ENCODE data around the gene RSRC1. TPM values are rescaled to one million over a fixed set of nuclear protein-coding genes. Genes with fewer than 3 reads are reported as not detected.

The RSRC1 gene
- total RNA-seq, 2 donors from 2014 or later, result 28.5 to 32.0 TPM

DNA sequence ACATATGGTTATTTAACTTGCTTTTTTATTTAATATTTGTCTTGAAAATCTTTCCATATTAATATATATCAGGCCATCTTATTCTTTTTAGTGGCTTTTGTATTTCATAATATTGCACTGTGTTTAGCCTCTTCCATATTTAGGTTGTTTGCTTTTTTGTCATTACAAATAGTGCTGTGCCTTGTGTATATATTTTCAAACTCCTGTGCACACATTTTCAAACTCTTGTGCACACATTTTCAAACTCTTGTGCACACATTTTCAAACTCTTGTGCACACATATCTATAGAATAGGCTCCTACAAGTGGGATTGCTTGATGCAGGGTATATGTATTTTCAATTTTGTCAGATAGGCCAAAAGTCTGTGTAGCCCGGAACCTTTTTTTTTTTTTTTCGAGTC lies 343.1 kb downstream of the RSRC1 start:
- Histone ChIP-seq H3K4me3 (no peak overlapping the region), H3K27me3 (no peaks in the 10 kb centered on the region), H3K36me3 (no peaks in the 10 kb centered on the region), H3K9me3 (no peaks in the 10 kb centered on the region), H3K4me1 (no peaks in the 10 kb centered on the region), H3K9ac (ENCODE audit: low read depth in 2 of 2, low read length in 2 of 2) (no peak overlapping the region), H3K27ac (no peak overlapping the region)
- TF ChIP-seq, protein P1, sequence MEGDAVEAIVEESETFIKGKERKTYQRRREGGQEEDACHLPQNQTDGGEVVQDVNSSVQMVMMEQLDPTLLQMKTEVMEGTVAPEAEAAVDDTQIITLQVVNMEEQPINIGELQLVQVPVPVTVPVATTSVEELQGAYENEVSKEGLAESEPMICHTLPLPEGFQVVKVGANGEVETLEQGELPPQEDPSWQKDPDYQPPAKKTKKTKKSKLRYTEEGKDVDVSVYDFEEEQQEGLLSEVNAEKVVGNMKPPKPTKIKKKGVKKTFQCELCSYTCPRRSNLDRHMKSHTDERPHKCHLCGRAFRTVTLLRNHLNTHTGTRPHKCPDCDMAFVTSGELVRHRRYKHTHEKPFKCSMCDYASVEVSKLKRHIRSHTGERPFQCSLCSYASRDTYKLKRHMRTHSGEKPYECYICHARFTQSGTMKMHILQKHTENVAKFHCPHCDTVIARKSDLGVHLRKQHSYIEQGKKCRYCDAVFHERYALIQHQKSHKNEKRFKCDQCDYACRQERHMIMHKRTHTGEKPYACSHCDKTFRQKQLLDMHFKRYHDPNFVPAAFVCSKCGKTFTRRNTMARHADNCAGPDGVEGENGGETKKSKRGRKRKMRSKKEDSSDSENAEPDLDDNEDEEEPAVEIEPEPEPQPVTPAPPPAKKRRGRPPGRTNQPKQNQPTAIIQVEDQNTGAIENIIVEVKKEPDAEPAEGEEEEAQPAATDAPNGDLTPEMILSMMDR (IDR thresholded peaks at IDR 0.05), result no peak
- no peak for DNase-seq
- intact Hi-C loops (cut with DNase I), result no loop called here

GRCh38 chr3:158453865-158454264 lies 344.0 kb downstream of the RSRC1 start:
- TF ChIP-seq, protein P1 (IDR thresholded peaks at IDR 0.05), result no peak
- Histone ChIP-seq H3K4me1 (no peaks in the 10 kb centered on the region), H3K4me3 (no peak overlapping the region), H3K36me3 (no peaks in the 10 kb centered on the region), H3K9me3 (no peaks in the 10 kb centered on the region), H3K27me3 (no peaks in the 10 kb centered on the region), H3K9ac (ENCODE audit: low read depth in 2 of 2, low read length in 2 of 2) (no peak overlapping the region), H3K27ac (no peak overlapping the region)
- DNase-seq, result no peak
- intact Hi-C loops (cut with DNase I), result no loop called here

DNA sequence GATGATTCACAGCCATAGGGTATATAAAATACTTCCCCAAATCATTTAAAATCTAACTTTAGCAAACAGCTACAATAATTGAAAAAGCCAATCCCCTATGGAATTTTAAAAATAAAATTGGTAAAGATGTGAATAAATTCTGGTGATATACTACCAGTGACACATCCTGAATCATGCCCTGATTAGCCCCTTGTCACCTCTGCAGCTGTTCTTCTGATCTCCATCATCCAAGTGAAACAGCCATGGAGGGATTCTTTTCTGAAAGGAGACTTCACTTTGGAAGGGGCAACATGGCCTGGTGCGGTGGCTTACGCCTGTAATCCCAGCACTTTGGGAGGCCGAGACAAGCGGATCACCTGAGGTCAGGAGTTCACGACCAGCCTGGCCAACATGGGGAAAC lies 345.5 kb downstream of the RSRC1 start:
- Histone ChIP-seq H3K27ac (no peak overlapping the region), H3K4me1 (no peaks in the 10 kb centered on the region), H3K4me3 (no peak overlapping the region), H3K9ac (ENCODE audit: low read depth in 2 of 2, low read length in 2 of 2) (no peak overlapping the region), H3K36me3 (no peaks in the 10 kb centered on the region), H3K27me3 (no peaks in the 10 kb centered on the region), H3K9me3 (no peaks in the 10 kb centered on the region)
- TF ChIP-seq, protein P1 (IDR thresholded peaks at IDR 0.05), result no peak
- intact Hi-C loops (cut with DNase I), result no loop called here
- DNase-seq, result no peak

GRCh38 chr3:158456114-158456513 lies 346.2 kb downstream of the RSRC1 start:
- intact Hi-C loops (cut with DNase I), result no loop called here
- Histone ChIP-seq H3K9me3 (no peaks in the 10 kb centered on the region), H3K27me3 (no peaks in the 10 kb centered on the region), H3K27ac (no peak overlapping the region), H3K9ac (ENCODE audit: low read depth in 2 of 2, low read length in 2 of 2) (no peak overlapping the region), H3K36me3 (no peaks in the 10 kb centered on the region), H3K4me1 (no peaks in the 10 kb centered on the region), H3K4me3 (no peak overlapping the region)
- DNase-seq, result no peak
- TF ChIP-seq, protein P1 (IDR thresholded peaks at IDR 0.05), result no peak

DNA sequence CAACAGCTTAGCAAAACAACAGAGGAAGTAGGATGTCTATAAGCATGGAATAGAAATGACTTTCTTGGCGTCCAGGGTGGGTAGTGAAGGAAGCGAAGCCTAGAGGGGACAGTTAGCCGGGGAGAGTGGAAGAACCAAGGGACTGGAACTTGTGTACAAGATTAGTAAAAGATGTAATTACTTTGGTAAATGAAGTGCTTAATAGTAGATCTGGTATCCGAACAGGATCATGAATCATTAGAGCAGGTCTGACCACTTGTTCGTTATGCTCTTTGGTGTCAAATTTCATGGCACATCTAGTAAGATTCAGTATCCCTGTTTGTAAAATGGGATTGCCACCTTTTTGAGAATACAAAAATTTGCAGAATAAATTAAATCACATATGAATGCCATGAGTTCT lies 348.6 kb downstream of the RSRC1 start:
- TF ChIP-seq, protein P1 (IDR thresholded peaks at IDR 0.05), result no peak
- Histone ChIP-seq H3K4me3 (no peak overlapping the region), H3K9me3 (no peaks in the 10 kb centered on the region), H3K27ac (no peak overlapping the region), H3K4me1 (no peaks in the 10 kb centered on the region), H3K9ac (ENCODE audit: low read depth in 2 of 2, low read length in 2 of 2) (no peak overlapping the region), H3K36me3 (no peaks in the 10 kb centered on the region), H3K27me3 (no peaks in the 10 kb centered on the region)
- intact Hi-C loops (cut with DNase I), result no loop called here
- DNase-seq, result no peak

- H3K9ac ChIP-seq (ENCODE audit: low read depth in 2 of 2, low read length in 2 of 2), result no peak overlapping the region
- no peaks in the 10 kb centered on the region for H3K4me1 ChIP-seq
- no peak overlapping the region for H3K27ac ChIP-seq
- TF ChIP-seq, protein P1 (IDR thresholded peaks at IDR 0.05), result no peak
- intact Hi-C loops (cut with DNase I), result no loop called here
- H3K36me3 ChIP-seq, result no peaks in the 10 kb centered on the region
- no peak for DNase-seq
- H3K4me3 ChIP-seq, result no peak overlapping the region
- H3K9me3 ChIP-seq, result no peaks in the 10 kb centered on the region
- no peaks in the 10 kb centered on the region for H3K27me3 ChIP-seq
Observed at GRCh38 chr3:158460926-158461325, 351.0 kb downstream of the RSRC1 start.
